Bone marrow (tissue), 2 donors: Measurements from ENCODE around the gene DDX49.
"Not testable (repeated sequence)": the region's sequence is repeated elsewhere in the genome, so short reads cannot be mapped to it uniquely, and the experiment has no call there.

Experiments used
- DNase-seq, 2 donors: peaks; one replicate each; lab custom pipeline; 2025; lab: John Stamatoyannopoulos, UW

The DDX49 gene

DNA sequence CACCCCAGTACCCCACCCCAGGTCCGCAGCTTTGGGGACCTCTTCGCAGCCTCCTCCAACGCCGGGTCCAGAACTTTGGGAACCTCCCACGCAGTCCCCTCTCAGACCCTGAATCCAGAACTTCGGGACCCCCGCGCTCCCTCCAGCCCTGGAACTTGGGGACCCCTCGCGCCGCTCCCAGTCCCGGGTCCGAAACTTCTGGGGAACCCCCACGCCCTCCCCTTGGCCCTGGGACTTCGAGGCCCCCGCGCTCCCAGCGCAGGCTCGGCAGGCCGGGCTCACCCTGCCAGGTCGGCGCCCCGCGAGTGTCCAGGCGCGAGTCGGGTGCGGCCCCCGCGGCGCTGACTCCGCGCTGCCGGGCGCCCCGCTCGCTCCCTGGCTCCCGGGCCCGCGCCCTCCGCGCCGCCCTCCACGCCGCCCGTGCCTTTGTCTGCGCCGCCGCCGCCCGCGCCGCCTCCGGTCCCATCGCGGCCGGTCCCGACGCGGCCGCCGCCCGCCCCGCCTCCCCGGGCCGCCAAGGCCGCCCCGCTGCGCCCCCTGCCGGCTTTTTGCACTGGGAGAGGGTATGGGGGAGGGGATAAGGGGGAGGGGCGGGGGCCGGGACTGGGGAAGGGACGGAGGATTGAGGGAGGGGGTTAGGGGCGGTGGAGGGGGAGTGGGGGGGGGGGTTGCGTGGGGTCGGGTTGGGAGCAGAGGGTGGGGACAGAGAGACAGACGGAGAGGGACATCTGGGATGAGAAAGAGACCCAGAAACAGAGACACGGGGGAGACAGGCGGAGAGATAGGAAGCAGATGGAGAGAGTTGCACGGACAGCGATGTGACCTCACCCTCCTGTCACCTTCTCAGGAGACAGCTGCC, 21.5 kb downstream of the DDX49 start, which contains the start of gene HOMER3:
HOMER3 (minus strand) TSS at position 449 of the 859 bp plus-strand sequence. CDS start 2,235 bp downstream, outside the sequence.
- peak; percentile 29 to 55 for DNase-seq

DNA sequence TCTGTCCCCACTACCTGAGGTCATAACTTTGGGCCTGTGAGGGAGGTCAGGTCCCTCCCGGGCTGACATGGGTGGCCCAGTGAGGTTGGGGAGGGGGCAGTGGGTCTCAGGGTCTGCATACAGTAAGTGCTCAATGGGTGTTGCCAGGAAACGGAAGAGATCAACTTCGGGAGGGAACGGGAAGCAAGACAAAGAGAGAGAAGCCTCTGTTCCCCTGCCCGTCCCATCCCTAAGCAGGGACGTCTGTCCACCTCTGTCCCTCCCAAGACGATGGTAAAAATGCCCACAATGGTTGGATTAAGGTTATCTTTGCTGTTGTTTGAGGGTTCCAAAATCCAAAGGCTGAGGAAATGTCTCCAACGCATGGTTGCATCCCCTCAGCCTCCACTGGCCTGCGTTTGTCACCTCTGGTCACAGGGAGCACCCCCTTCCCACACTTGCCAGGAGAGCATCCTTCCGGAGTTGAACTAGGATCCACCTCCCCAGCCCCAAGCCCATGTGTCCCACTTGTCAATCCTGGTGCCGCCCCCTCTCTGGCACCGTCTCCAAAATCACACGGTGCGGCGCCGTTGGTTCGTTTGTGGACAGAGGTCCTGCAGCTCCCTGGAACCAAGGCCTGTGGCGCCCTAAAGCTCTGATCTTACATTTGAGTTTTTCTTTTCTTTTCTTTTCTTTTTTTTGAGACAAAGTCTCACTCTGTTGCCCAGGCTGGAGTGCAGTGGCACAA, 22.3 kb downstream of the DDX49 start:
- DNase-seq = no peak

DNA sequence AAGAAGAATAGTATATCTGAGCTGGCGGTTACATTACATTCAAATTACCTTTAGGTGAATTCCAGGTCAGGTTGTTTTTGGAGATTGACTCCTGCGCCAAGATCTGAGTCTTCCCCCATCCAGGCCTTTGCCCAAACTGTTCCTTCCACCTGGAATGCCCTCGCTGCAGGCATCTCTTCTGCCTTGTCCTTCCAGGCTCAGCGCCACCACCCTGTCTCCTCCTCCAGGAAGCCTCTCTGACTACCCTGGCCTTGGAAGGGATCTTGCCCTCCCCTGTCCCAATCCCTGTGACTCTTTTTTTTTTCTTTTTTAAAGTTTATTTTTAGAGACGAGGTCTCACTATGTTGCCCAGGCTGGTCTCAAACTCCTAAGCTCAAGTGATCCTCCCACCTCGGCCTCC, 23.2 kb downstream of the DDX49 start:
- no peak for DNase-seq

DNA sequence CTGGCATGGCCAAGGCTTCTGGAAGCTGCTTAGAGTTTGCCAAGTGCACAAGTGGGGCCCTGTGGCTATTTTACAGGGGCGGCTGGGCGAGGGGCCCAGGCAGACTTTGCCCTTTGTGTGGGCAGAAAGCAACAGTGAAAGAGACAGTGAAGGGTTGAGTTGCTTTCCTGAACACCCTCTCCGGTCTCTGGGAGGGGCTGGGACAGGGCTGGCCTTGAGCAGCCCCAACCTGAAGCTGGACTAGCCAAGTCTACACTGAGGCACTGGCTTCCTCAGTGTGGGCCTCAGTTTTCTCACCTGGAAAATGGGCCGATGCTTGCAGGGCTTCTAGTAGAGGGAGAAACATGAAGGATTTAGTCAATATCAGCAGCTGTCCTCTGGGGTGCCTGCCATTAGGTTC, 23.9 kb downstream of the DDX49 start:
- no peak for DNase-seq

DNA sequence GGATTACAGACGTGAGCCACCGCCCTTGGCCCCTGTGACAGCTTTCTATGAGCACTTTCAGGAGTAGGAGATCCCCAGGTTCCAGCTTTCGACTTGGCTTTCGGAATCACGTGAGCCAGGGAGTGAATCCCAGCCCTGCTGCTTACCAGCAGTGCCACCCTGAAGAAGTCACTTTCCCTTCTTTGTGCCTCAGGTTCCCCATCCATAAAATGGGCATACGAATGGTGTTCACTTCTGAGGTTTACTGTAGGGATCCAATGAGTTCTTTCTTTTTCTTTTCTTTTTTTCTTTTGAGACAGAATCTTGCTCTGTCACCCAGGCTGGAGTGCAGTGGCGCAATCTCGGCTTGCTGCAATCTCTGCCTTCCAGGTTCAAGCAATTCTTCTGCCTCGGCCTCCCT, 25.8 kb downstream of the DDX49 start:
- no peak for DNase-seq

DNA sequence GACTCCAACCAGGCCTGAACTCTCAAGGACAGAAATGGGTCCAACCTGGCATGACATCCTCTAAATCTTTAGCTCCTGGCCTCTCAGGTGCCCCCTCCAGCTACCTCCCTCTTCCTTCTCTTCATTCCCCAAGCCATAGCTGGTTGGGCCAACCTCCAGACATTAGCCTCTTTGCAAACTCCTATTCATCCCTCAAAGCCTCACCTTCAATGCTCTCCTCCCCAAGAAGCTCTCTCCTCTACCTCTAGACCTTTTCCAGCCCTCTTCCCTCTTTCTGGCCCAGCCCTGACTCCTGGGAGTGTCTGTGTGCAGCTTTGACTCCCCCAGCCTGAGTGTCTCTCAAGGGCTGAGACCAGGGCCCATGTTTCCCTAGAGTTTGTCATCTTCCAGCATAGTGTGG, 26.8 kb downstream of the DDX49 start:
- DNase-seq = no peak

DNA sequence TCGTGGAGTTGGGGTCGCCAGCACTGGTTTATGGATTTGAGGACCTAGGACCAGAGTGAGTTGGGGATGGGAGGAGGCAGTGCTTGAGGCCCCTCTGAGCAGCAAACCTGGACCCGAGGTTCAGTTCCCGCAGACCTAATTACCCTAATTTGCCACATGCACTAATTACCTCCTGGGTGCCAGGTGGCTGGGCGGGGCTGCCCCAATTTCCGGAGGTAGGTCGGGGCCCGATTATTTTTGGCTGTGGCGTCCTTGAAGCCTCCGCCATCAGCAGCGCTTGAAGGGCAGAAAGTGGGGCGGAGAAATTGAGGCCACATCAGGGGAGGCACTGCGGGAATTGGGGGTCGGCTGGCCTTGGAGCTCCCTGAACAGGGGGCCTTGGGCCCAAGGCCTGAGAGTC, 27.4 kb downstream of the DDX49 start:
- no peak for DNase-seq

DNA sequence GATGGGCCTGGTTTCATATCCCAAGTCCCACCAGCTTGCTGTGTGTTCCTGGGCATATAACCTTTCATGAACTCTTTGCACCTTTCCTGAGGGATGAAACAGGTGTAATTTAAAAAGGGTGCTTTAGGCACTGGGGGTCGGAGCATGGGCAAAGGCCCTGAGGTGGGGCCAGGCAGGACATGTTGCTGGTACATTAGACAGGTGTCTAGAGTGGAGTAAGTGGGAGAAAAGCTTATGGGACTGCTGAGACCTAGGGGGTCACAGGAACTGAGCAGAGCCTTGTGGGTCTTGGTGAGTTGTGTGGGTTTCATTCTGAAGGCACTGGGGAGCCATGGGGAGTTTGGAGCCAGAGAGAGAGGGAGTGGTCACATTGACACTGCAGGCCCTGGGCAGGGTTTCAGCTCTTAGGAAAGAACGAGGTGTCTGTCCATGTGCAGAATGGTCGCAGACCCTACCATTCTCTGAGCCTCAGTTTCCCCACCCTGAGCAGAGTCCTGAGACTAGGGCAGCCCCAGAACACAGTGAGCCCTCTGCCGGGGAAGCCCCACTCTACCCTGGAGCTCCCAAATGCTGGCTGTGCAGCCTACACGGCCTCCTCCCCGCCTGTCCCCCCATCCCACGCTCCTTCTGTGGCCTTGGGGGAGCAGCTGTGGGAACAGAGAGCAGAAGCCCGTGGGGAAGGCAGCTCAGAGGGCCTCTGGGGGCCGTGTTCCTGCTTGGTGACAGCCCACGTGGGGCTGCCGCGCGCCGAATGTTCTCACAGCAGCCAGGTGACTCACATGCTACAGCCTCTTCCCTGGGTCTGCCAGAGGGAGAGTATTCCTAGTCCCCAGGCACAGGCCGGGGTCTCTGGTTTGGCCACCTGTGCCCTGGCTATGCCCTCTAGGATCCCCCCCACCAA, 28.8 kb downstream of the DDX49 start:
- DNase-seq = no peak

DNA sequence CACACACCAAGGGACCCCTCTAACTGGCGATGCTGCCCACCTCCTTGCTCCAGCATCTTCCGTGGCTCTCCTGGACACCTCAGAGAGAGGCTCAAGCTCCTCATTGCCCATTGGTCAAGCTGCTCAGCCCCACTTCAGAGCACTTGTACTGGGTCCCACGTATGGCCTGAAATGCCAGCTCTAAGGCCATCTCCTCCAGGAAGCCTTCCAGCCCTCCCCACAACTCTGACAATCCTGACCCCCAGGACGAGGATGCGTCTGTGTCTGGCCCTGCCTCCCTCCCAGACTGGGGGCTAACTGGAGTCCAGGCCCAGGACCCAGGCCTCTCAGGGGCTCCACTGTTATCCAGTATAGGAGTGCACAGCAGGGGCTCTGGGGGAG, 29.5 kb downstream of the DDX49 start:
- no peak for DNase-seq

DNA sequence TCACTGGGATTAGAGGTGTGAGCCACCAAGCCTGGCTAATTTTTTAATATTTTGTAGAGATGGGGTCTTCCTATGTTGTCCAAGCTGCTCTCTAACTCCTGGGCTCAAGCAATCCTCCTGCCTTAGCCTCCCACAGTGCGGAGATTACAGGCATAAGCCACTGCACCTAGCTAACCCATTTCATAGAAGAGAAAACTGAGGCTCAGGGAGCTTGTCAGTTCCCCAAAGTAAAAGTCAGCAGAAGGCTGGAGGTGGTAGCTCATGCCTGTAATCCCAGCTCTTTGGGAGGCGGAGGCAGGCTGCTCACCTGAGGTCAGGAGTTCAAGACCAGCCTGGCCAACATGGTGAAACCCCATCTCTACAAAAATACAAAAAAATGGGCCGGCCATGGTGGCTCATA, 30.3 kb downstream of the DDX49 start:
- DNase-seq = no peak

DNA sequence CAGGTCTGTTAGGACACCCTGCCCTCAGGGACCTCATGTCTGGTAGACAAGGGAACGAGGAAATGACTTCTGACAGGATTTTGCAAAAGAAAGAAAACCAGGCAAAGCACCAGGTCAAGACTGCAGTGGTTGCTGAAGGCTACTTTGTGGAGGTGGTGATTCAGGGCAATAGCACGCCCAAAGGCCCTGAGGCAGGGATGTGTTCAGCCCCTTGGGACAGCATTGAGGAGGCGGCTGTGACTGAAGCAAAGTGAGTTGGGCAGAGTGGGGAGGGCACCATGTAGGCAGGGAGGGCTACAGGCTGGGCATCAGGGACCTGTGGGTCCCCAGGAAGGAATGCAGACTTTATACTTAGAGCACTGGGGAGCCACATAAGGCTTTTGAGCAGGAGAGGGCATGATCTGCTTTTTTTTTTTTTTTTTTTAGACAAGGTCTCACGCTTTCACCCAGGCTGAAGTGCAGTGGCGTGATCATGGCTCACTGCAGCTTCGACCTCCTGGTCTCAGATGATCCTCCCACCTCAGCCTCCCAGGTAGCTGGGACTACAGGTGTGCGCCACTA, 32.3 kb downstream of the DDX49 start:
- DNase-seq = no peak

DNA sequence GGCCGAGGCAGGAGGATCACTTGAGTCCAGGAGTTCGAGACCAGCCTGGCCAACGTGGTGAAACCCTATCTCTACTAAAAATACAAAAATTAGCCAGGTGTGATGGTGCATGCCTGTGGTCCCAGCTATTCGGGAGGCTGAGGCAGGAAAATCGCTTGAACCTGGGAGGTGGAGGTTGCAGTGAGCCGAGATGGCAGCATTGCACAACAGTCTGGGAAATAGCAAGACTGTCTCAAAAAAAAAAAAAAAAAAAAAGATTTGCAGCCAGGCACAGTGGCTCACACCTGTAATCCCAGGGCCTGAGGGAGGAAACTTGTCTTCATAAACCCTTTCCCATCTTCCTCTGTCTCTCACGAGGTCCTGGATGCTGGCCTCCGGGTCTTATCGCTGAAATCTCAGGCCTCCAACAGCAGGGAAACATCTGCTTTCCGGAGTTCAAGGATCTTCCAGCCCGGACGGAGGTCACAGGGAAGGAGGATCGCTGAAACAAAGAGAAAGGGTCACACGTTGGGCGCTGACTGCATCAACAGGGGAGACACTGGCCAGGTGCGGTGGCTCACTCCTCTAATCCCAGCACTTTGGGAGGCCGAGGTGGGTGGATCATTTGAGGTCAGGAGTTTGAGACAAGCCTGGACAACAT, 33.0 kb downstream of the DDX49 start:
- not testable (repeated sequence) for DNase-seq

DNA sequence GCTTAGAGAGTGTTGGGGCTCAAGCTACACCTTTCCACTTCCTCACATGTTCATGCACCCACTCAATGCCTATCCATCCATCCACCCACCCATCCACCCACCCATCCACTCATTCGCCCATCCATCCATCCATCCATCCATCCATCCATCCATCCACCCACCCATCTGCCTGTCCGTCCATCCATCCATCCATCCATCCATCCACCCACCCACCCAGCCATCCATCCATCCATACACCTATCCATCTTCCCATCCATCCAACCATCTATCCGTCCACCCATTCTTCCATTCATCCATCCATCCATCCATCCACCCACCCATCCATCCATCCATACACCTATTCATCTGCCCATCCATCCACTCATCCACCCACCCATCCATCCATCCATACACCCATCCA, 34.6 kb downstream of the DDX49 start:
- DNase-seq = no peak

DNA sequence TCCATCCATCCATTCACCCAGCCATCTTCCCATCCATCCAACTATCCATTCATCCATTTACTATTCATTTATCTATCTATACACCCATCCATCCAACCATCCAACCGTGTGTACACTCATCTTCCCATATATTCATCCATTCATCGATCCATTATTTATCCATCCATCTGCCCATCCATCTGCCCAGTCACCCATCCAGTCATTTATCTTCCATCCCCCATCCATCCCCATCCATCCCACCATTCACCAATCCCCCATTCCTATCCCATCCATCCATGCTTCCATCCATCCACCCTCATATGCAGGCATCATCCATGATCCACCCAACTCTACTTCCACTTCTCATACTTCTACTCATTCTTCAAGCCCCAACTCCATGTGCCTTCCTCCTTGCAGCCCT, 35.5 kb downstream of the DDX49 start:
- DNase-seq = no peak

DNA sequence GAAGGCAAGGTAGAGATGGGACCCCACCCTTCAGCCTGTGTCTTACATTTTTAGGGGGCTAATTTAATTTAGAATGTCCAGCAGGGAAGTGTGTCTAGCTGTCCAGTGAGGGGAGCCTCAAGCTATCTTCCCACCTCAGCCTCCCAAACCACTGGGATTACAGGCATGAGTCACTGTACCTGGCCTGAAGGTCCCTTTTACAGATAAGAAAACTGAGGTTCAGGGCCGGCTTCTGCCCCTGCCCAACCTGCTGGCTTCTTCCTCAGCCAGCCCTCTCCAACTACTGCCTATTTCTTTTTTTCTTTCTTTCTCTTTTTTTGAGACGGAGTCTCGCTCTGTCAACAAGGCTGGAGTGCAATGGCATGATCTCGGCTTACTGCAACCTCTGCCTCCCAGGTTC, 40.9 kb downstream of the DDX49 start:
- DNase-seq = no peak

DNA sequence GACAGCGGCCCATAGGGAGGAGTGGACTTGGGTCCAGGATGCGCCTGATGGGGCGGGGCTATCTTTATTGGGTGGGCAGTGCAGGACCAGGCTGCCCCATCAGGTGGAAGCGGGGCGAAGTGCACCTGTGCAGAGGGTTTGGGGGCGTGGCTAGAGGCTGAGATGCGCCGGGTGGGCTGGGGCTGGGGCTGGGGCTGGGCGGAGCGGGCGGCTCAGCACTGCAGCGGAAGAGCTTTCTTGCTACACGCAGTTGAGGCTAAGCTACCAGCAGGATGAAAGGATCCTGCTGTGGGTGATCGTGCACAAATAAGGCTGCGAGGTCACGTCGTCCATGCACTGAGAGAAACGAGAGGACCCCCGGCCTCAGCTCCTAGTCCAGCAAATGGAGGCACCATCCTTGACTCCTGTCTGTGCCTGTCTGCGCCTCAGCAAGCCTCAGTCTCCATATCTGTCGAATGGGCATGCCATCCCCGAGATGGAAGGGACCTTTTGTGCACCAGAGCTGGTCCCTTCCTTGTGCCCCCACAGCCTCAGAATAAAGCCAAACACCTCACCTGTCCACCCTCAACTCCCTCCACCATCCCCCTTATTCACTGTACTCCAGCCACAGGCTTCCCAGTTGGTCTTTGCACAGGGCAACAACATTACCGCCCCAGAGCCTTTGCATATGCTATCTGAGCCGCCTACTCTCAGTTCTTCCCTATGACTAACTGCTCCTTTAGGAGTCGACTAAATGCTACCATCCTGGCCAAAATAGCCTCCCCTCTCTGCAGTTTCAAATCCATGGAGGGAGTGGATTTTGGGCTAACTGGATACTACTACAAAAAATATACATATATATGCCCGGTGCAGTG, 42.5 kb downstream of the DDX49 start:
- DNase-seq = no peak

DNA sequence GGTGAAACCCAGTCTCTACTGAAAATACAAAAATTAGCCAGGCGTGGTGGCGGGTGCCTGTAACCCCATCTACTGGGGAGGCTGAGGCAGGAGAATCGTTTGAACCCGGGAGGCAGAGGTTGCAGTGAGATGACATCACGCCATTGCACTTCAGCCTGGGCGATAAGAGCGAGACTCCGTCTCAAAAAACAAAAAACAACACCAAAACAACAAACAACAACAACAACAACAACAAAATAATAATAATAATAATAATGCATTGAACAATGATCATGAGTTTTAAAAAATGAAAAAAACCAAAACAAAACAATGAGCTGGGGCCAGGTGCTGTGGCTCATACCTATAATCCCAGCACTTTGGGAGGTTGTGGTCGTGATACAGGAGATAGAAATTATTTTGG, 44.6 kb downstream of the DDX49 start:
- no peak for DNase-seq

DNA sequence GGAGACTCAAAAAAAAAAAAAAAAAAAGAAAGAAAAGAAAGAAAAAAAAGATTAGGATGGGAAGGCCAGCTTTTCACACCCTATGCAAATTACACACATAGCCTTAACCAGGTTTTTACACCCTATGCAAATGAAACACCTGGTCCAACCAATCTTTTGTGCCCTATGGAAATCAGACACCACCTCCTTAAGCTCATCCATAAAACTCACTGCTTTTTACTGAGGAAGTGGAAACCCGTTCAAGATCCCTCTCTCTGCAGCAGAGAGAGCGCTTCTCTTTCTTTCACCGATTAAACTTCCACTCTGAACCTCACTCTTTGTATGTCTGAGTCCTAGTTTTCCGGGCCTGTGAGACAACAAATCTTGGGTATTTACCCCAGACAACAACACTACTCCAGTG, 46.8 kb downstream of the DDX49 start:
- DNase-seq = no peak

DNA sequence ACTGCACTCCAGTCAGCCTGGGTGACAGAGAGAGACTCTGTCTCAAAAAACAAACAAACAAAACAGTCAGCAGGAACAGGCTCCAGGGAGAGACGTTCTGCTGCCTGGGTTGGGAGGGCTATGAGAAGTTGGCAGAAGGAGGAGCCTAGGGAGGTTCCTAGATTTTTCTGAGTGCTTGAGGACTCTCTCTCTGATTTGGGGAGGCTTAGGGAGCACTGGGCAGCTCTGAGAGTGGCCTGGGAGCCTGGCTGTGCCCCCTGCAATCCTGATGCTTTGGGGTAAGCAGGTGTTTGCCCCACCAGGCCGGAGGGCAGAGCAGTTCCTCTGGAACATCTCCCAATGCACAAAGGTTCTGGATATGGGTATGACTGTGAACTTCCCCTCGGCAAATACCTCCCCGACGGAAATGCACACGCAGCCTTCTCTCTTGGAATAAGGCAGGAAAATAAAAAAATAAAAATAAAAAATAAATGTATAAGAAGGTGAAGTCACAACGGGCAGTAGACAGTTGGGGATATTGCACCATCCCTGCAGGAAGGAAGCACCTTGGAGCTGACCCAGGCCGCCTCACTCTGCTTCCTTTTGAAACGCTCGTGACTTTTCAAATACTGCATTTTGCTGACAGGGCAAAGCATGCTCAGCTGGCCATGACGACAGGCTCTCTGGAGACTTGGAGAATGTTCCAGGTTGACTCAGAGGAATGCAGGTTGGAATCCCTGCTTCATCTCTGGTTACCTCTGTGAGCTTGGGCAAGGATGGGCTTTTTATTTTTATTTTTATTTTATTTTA, 48.0 kb downstream of the DDX49 start:
- DNase-seq = peak; percentile 36 to 63
